ENCODE data around the gene GPN2. TPM values are rescaled to one million over a fixed set of nuclear protein-coding genes. Genes with fewer than 3 reads are reported as not detected.

The GPN2 gene
- total and polyA plus RNA-seq, 12 donors = 17.2 to 50.7 (median 27.1) TPM

DNA sequence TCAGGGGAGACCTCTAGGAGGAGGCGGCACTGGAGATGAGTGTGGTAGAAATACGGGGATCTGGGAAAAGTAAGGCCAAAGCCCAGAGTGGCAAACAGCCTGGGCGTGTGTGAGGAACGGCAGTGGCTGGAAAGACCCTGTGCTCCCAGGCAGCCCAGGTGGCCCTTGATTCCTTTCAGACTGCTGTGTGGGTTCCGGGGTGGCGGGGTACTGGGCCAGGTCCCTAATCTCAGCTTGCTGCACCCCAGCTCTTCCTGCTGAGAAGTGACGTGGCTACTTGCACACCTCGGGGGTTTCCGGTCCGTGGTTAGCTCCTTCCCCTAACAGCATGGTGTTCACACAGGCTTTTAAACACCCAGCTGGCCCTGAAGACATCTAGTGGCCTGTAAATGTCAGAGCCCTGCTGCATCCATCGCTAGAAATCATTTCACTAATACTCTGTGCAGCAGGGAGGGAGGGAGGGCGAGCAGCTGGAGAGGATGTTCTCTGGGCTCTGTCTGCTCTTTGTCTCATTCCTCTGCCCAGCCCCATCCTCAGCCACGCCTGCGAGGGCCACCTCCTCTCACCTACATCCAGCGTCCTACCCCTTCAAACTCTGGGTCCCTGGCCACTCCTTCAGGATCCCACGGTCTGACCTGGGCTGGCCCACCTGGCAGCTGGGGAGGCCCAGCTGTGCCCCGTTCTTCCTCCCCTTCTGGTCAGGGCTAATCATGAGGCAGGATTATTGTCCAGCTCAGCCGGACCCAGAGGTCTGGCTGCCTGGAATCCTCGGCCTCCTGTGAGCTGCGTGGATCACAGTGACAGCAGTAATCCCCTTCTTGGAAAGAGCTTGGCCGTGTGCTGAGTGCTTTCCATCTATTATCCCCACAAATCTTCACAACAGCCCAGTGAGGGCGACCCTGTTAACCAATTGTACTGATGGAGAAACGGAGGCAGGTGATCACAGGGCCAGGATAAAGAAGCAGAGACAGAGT is 56.4 kb downstream of the GPN2 start:
- TF ChIP-seq POLR2A (IDR thresholded peaks at IDR 0.05) = no peak
- no peak for TF ChIP-seq CTCF (IDR thresholded peaks at IDR 0.05)
- Histone ChIP-seq H3K4me1 (replicated peaks in 1 of 2) (peaks cover 4 to 20% of the 10 kb centered on the region in 2 donors), H3K27ac (no peak overlapping the region), H3K9me3 (replicated peaks in 1 of 3) (no peaks in the 10 kb centered on the region), H3K27me3 (no peaks in the 10 kb centered on the region), H3K36me3 (replicated peaks in 1 of 2) (peaks cover 0 to 31% of the 10 kb centered on the region in 2 donors), H3K4me3 (no peak overlapping the region)
- no peak for DNase-seq
- intact Hi-C loops (cut with DNase I) = no loop called here
- 82 to 86% (median 85%) methylated on average over 17 to 23 of the region's 23 CpGs for WGBS, 4 donors

DNA sequence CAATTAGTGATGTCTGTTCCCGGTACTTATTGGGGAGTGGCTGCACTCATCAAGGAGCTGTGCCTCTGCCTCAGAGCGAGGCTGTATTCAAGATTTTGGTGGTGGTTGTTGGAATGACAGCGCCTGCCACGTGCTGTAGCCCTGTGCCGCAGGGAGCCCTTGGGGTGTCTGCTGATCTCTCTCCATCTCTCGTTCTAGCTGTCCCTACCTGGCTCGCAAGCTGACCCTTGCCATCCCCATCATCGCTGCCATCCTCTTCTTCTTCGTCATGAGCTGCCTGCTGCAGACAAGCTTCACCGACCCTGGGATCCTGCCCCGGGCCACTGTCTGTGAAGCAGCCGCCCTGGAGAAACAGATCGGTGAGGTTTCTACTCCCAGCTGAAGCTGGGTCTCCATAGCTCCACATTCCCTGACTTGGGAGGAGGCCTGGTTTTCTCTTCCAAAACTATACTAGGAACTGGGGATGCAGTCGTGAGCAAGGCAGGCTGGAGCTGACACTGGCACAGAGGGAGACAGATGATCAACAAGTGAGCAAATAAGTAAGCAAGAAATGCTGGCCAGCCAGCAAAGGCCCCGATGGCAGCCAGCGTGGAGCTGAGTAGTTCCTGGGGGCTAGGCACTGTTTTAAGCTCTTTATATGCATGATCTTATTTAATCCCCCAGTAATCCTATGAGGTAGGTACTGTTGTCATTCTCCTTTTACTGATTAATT is 57.7 kb downstream of the GPN2 start:
- no peak for DNase-seq
- peaks cover 0 to 31% of the 10 kb centered on the region in 2 donors for H3K36me3 ChIP-seq (replicated peaks in 1 of 2)

DNA sequence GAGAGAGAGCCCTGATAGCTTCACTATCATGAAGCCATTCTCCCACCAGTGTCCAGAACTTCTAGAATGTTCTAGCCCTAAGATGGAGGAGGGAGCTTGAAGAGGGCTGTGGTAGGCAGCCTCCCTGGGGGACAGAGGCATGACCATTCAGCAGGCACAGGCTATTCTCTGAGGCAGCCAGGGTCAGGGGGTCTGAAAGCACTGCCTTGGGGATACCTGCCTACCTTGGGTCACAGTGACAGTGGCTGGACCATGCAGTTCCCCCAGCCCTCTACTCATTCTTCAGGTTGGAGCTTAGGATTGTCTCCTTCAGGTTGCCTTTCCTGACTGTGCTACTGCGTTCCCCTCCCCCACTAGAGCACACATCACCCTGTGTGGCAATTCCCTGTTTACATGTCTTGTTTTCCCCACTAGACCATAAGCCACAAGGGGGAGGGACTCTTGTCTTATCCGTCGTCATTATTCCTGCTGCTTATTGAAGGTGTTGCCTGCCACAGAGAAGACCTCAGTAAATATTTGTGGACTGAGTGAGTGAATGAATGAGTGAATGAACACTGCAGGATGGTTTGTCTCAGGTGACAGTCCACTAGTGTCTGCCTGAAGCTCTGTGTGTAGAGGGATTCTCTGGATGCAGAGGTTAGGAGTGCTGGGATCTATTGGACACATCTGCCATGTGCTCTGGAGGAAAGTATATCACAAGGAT is 58.4 kb downstream of the GPN2 start:
- H3K4me3 ChIP-seq = no peak overlapping the region
- no peaks in the 10 kb centered on the region for H3K27me3 ChIP-seq
- WGBS, 4 donors = 65 to 79% (median 71%) methylated on average over 3 of the region's 3 CpGs
- TF ChIP-seq CTCF (IDR thresholded peaks at IDR 0.05) (no peak), POLR2A (IDR thresholded peaks at IDR 0.05) (no peak)
- DNase-seq = no peak
- intact Hi-C loops (cut with DNase I) = no loop called here
- H3K9me3 ChIP-seq (replicated peaks in 1 of 3) = no peaks in the 10 kb centered on the region
- peaks cover 12 to 33% of the 10 kb centered on the region in 2 donors for H3K4me1 ChIP-seq (replicated peaks in 1 of 2)
- peaks cover 0 to 31% of the 10 kb centered on the region in 2 donors for H3K36me3 ChIP-seq (replicated peaks in 1 of 2)
- no peak overlapping the region for H3K27ac ChIP-seq

More for the DNA sequence above, 57.7 kb downstream of the GPN2 start:
- Histone ChIP-seq H3K27me3 (no peaks in the 10 kb centered on the region), H3K9me3 (replicated peaks in 1 of 3) (no peaks in the 10 kb centered on the region), H3K27ac (no peak overlapping the region), H3K4me3 (no peak overlapping the region), H3K4me1 (replicated peaks in 1 of 2) (peaks cover 9 to 31% of the 10 kb centered on the region in 2 donors)
- intact Hi-C loops (cut with DNase I) = no loop called here
- 89 to 94% (median 93%) methylated on average over 11 to 16 of the region's 16 CpGs for WGBS, 4 donors
- no peak for TF ChIP-seq CTCF (IDR thresholded peaks at IDR 0.05)
- no peak for TF ChIP-seq POLR2A (IDR thresholded peaks at IDR 0.05)

DNA sequence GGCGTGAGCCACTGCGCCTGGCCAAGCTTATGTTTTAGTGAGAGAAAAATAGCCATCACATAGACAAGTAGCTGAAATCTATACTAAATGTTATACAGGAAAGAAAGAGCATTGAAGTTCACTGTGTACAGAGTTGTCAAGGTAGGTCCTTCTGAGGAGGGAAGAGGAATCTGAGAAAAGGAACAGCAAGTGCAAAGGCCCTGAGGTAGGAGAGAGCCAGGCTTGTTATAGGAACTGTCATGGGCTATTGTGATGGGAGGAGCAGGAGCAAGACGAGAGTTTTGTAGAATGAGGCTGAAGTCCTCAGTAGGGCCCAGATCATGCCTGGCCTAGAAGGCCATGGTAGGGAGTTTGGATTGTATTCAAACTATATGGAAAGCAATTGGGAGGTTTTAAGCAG is 59.0 kb downstream of the GPN2 start:
- no peak overlapping the region for H3K27ac ChIP-seq
- DNase-seq = no peak
- no peak for TF ChIP-seq CTCF (IDR thresholded peaks at IDR 0.05)
- TF ChIP-seq POLR2A (IDR thresholded peaks at IDR 0.05) = no peak
- H3K9me3 ChIP-seq (replicated peaks in 1 of 3) = no peaks in the 10 kb centered on the region
- no peaks in the 10 kb centered on the region for H3K27me3 ChIP-seq
- intact Hi-C loops (cut with DNase I) = no loop called here
- peaks cover 14 to 35% of the 10 kb centered on the region in 2 donors for H3K4me1 ChIP-seq (replicated peaks in 1 of 2)
- WGBS, 4 donors = 95 to 99% (median 96%) methylated on average over 3 of the region's 3 CpGs
- peaks cover 0 to 30% of the 10 kb centered on the region in 2 donors for H3K36me3 ChIP-seq (replicated peaks in 1 of 2)
- no peak overlapping the region for H3K4me3 ChIP-seq

Measured in adrenal gland (tissue), 12 donors.